NCI-H526 treated with DMSO at 0.1 percent for 48 hours (cell line): ENCODE results near the gene POLR1E.
"Not testable (repeated sequence)": the region's sequence is repeated elsewhere in the genome, so short reads cannot be mapped to it uniquely, and the experiment has no call there.

Experiments
- DNase-seq: peaks from one replicate; lab custom pipeline; 2025; lab: John Stamatoyannopoulos, UW

POLR1E gene

GRCh38 chr9:37501957-37502596 lies 16.3 kb downstream of the POLR1E start:
- DNase-seq = no peak

DNA sequence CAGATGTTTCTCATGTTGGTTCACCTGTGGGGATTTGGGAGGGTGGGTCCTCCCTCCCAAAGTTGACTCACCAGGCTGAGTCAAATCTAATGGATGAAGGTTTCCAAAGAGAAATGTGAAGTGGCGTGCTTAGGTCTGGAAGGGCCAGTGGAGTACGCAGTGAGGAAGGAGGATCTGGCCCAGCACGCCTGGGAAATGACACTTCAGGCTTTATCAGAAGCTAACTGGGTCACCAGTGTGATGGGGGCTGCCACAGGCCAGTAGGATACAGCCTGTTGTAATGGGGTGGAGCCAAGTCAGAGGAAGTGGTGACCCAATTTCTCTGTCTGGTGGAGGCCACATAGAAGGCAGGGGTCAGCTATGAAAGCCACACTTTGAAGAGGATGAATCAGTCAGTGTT lies 18.0 kb downstream of the POLR1E start:
- no peak for DNase-seq

DNA sequence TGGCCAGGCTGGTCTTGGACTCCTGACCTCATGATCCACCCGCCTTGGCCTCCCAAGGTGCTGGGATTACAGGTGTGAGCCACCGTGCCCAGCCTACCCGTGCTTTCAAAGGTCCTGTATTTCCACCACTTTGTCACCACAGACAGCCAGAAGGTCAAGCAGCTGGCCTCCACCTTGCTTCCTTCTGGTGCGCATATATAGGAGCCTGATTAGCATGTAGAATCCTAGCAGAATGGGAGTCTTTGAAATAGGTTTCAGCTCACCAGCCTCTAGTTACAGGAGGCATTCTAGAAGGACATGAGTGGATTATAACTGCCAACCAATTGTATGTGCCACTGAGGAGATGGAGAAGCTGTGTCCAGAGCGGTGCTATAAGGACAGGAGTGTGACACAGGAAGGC lies 18.9 kb downstream of the POLR1E start:
- DNase-seq = no peak

DNA sequence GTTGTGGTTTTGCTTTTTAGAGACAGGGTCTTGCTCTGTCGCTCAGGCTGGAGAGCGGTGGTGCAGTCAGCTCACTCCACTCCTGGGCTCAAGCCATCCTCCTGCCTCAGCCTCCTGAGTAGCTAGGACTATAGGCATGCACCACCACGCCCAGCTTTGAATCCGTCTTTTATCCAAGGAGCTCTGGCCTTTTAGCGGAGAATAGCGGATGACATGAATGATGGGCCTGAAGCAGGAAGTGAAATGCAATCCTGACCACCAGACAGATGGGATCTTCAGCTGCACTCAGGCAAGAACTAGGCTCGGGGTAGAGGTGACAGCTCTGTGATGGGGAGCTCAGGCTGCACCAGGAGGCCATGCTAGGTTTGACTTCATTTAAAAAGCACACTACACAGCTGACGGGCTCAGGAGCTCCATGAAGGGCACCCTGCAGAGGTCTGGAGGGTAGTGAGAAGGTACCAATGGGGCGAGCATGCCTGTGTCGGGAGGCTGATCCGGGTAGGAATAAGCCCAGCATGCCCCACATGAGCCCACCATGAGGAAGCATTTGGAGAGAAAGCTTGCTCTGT lies 21.9 kb downstream of the POLR1E start:
- DNase-seq = no peak

GRCh38 chr9:37508135-37508833 lies 22.5 kb downstream of the POLR1E start:
- no peak for DNase-seq

DNA sequence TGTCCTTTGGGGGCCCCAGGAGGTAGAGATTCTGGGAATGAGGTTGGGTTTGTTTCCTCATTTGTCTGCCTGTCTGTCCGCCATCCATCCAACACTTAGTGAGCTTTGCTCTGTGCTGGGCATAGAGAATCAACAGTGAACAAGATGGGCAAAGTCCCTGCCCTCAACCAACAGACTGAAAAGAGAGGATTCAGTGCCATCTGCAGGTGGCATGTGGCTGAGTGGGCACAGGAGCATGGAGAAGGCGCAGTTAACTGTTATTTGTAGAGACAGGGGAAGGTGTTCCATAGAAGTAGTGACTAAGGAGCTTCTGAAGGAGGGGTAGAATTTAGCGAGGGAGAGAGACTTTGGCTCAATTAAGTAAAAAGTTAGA lies 23.1 kb downstream of the POLR1E start:
- no peak for DNase-seq

GRCh38 chr9:37509536-37509935 lies 23.8 kb downstream of the POLR1E start:
- no peak for DNase-seq

GRCh38 chr9:37510053-37510452 lies 24.3 kb downstream of the POLR1E start:
- DNase-seq = not testable (repeated sequence)

- DNase-seq = no peak
These were observed 25.6 kb downstream of the POLR1E start for GRCh38 chr9:37511016-37512010.

- DNase-seq = no peak
These were observed 26.7 kb downstream of the POLR1E start for GRCh38 chr9:37512437-37512836.

DNA sequence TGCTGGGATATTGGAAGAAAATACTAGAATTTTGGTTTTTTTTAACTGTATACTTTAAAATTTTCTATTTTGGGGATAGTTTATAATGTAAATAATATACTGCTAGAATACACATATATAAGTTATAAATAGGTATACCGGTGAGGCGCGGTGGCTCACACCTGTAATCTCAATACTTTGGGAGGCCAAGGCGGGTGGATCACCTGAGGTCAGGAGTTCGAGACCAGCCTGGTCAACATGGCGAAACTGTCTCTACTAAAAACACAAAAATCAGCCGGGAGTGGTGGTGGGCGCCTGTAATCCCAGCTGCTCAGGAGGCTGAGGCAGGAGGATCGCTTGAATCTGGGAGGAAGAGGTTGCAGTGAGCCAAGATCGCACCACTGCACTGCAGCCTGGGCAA lies 28.7 kb downstream of the POLR1E start:
- not testable (repeated sequence) for DNase-seq

DNA sequence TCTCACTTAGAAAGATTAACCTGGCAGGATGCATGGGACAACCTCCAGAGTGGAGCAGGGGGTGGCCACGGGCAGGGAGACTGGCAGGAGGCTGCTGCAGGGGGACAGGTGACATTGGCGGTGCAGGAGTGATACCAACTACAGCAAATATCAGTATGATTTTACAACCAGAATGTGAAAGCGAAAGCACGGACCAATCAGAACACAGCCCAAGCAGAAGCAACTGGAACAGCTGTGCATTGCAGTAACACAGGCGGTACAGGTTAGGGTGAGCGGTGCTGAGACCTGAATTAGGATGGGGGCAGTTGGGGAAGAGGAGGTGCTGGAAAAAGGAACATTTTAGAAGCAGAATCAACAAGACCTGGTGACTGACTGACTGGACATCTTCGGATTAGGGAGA lies 29.3 kb downstream of the POLR1E start:
- DNase-seq = no peak

GRCh38 chr9:37515620-37516258 lies 30.0 kb downstream of the POLR1E start:
- DNase-seq = no peak

DNA sequence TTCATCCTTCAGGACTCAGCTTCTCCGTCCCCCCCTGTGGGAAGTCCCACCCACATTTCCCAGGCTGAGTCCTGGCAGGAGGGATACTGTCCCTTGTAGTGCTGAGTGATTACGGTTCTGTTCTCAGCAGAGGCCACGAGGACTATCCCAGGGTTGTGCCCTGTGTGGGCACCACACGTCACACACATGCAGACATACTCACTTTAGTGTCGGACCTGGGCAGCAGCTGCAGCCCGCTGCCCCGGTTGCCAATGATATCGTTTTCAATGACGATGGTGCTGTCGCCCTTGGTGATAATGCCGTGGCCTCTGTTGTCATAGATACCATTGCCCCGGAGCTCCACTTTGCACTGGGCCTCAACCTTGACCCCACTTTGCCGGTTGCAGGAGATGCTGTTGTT lies 32.2 kb downstream of the POLR1E start:
- DNase-seq = no peak

DNA sequence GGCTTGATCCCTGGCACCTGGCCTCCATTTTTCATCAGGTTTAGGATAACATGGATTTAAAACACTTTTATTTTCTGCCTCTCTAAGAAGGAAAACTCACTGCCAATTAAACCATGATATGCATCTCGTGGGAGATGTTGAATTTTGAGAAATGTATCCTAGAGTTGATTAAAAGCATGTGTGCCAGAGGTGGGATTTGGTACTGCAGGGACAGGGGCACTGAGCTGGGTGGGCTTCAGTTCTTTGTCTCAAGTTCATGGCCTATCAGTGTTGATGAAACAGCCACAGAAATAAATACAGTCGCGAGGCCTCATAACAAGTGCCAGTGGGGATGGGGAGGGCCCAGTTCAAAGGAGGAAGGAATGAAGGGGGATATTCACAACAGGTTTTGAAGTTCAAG lies 34.9 kb downstream of the POLR1E start:
- no peak for DNase-seq

GRCh38 chr9:37521111-37521510 lies 35.4 kb downstream of the POLR1E start:
- DNase-seq = no peak

GRCh38 chr9:37522971-37523370 lies 37.2 kb downstream of the POLR1E start:
- no peak for DNase-seq

DNA sequence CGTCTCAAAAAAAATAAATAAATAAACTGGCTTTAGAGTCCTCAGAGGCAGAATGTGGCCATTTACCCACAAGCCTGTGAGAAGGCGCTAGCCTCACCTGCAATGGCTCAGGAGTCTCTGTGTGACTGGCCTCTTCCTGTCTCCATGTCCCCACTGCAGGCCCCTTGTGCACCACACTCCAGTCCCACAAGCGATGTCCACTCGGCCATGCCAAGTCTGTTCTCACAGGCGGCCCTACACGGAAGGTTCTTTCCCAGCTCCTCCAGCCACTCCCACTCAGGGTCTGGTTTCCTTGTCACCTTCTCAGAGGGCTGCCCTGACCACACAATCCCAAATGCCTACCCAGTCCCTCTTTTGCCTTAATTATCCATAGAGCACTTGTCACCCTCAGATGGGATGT lies 38.2 kb downstream of the POLR1E start:
- DNase-seq = no peak

- DNase-seq = no peak
These were observed 43.1 kb downstream of the POLR1E start for GRCh38 chr9:37528652-37529471.

DNA sequence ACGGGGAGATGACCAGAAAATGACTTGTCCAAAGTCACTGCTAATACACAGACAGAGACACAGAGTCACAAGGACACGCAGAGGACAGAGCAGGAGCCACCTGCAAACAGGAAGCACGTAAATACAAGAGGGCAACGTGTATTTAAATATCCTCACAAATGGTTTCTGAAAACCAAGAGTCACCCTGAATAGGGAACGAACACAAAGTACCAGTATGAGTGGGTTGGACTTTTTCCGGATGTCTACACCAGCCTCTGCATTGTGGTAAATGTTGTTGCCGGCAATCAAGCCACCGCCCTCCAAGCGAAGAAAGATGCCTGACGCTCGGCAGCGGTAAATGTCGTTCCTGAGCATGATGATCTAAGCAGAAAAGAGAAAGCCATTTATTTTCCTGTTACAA lies 46.0 kb downstream of the POLR1E start:
- no peak for DNase-seq

DNA sequence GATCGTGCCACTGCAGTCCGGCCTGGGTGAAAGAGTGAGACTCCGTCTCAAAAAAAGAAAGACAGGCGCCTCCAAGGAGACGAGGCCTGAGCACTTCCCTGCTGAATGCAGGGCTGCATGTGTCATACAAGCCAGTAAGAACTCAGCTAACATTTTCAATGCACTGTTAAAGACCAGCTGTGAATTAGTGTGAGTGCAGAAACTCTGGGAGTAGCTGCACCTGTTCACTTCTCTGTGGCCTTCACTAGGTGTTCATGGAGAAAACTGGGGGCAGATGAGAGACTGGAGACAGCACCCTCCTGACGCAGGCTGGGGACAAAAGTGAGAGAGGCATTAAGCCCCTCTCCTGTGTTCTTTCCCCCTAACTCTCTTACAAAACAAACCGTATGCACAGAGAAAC lies 48.7 kb downstream of the POLR1E start:
- no peak for DNase-seq
